HG03520 (cell line): ENCODE data around the gene MGP.

Source experiments
- ATAC-seq: cut with Tn5 transposase; IDR thresholded peaks from one replicate; pipeline ENCODE4 v1.9.1; 2021; ENCODE audit warnings: mild to moderate bottlenecking, moderate library complexity; ENCODE audit not compliant: unreplicated experiment

The MGP gene

GRCh38 chr12:14833336-14833735 lies 52.3 kb downstream of the MGP start:
- ATAC-seq: no peak
